ENCODE measurements around the gene CSNK2A1.
"Not testable (repeated sequence)": the region's sequence is repeated elsewhere in the genome, so short reads cannot be mapped to it uniquely, and the experiment has no call there.

The CSNK2A1 gene

DNA sequence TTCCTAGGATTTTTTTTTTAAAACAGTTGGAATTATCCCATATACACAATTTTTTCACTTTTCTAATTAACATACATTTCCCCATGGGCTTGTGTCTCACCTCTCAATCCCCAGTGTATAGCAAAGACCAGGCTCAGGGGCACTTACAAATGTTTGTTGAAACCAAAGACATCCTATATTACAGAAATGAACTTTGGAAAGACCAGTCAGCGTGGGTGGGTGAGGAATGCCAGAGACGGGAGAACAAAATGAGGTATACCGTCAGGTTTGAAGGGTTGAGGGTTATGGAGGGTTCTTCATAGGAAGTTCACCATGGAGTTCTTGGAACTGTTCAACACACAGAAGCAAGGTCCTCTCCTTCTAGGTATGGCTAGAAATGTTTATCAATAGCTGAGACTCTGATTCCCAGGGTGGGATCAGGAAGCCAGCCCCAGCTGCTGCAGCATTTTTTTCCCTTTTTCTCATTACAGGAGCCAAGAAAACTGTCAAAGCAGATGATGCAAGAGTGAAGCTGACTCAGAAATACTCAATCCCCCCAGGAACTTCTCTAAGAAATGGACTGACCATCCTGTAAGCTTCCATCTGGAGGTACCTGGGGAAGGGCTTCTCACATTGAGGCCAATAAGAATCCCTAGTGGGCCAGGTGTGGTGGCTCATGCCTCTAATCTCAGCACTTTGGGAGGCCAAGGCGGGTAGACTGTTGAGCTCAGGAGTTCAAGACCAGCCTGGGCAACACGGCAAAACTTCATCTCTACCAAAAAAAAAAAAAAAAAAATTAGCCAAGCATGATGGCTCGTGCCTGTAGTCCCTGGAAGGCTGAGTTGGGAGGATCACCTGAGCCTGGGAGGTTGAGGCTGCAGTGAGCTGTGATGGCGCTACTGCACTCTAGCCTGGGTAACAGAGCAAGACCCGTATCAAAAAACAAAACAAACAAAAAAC is 65.3 kb downstream of the CSNK2A1 start:
- Histone ChIP-seq H3K4me3 (ENCODE audit: low read length) (no peak overlapping the region), H3K36me3 (replicated peaks; ENCODE audit: low read depth, low read length) (peaks cover 60% of the 10 kb centered on the region), H3K27me3 (ENCODE audit: low read depth, low read length) (no peaks in the 10 kb centered on the region), H3K27ac (ENCODE audit: low read length) (no peak overlapping the region), H3K9ac (ENCODE audit: low read length) (no peak overlapping the region), H3K9me3 (ENCODE audit: insufficient read depth, low read length) (no peaks in the 10 kb centered on the region), H3K79me2 (ENCODE audit: low read length) (no peaks in the 10 kb centered on the region), H3K4me2 (ENCODE audit: low read length) (no peak overlapping the region), H4K20me1 (ENCODE audit: insufficient read depth, low read length) (peaks cover 4% of the 10 kb centered on the region; the same call in 1 of the 2 replicates), H3K4me1 (ENCODE audit: low read length) (no peaks in the 10 kb centered on the region), H2AFZ (ENCODE audit: low read depth, low read length) (no peak overlapping the region)
- TF ChIP-seq EZH2phosphoT487 (IDR thresholded peaks at IDR 0.05; ENCODE audit: low read depth): no peak
- no peak for TF ChIP-seq CTCF (IDR thresholded peaks at IDR 0.05; ENCODE audit: low read depth, low read length)

- not testable (repeated sequence) for H2AFZ ChIP-seq (ENCODE audit: low read depth, low read length); H3K27ac ChIP-seq (ENCODE audit: low read length); H3K9me3 ChIP-seq (ENCODE audit: insufficient read depth, low read length); H3K4me3 ChIP-seq (ENCODE audit: low read length); H3K4me2 ChIP-seq (ENCODE audit: low read length); H3K4me1 ChIP-seq (ENCODE audit: low read length); H3K79me2 ChIP-seq (ENCODE audit: low read length); H3K27me3 ChIP-seq (ENCODE audit: low read depth, low read length); H4K20me1 ChIP-seq (ENCODE audit: insufficient read depth, low read length); H3K9ac ChIP-seq (ENCODE audit: low read length)
- H3K36me3 ChIP-seq (replicated peaks; ENCODE audit: low read depth, low read length): peaks cover 61% of the 10 kb centered on the region
These were observed 66.9 kb downstream of the CSNK2A1 start for GRCh38 chr20:476561-477249.

GRCh38 chr20:475463-476357 is 67.9 kb downstream of the CSNK2A1 start:
- no peak for TF ChIP-seq CTCF (IDR thresholded peaks at IDR 0.05; ENCODE audit: low read depth, low read length)
- TF ChIP-seq EZH2phosphoT487 (IDR thresholded peaks at IDR 0.05; ENCODE audit: low read depth): no peak
- peaks cover 9% of the 10 kb centered on the region for H3K9me3 ChIP-seq (ENCODE audit: insufficient read depth, low read length)
- no peaks in the 10 kb centered on the region for H3K79me2 ChIP-seq (ENCODE audit: low read length)
- no peaks in the 10 kb centered on the region for H3K4me1 ChIP-seq (ENCODE audit: low read length)
- no peak overlapping the region for H3K27ac ChIP-seq (ENCODE audit: low read length)
- no peaks in the 10 kb centered on the region for H3K27me3 ChIP-seq (ENCODE audit: low read depth, low read length)
- H3K4me2 ChIP-seq (ENCODE audit: low read length): no peak overlapping the region
- no peak overlapping the region for H2AFZ ChIP-seq (ENCODE audit: low read depth, low read length)
- no peak overlapping the region for H3K4me3 ChIP-seq (ENCODE audit: low read length)
- peaks cover 57% of the 10 kb centered on the region for H3K36me3 ChIP-seq (replicated peaks; ENCODE audit: low read depth, low read length)
- H4K20me1 ChIP-seq (ENCODE audit: insufficient read depth, low read length): peaks cover 4% of the 10 kb centered on the region; the same call in 1 of the 2 replicates
- no peak overlapping the region for H3K9ac ChIP-seq (ENCODE audit: low read length)

GRCh38 chr20:474581-474980 is 69.0 kb downstream of the CSNK2A1 start:
- Histone ChIP-seq H3K4me2 (ENCODE audit: low read length) (no peak overlapping the region), H2AFZ (ENCODE audit: low read depth, low read length) (no peak overlapping the region), H3K79me2 (ENCODE audit: low read length) (no peaks in the 10 kb centered on the region), H3K9me3 (ENCODE audit: insufficient read depth, low read length) (peaks cover 9% of the 10 kb centered on the region), H3K4me1 (ENCODE audit: low read length) (no peaks in the 10 kb centered on the region), H3K27me3 (ENCODE audit: low read depth, low read length) (no peaks in the 10 kb centered on the region), H3K27ac (ENCODE audit: low read length) (no peak overlapping the region), H3K4me3 (ENCODE audit: low read length) (no peak overlapping the region), H3K9ac (ENCODE audit: low read length) (no peak overlapping the region), H4K20me1 (ENCODE audit: insufficient read depth, low read length) (peaks cover 4% of the 10 kb centered on the region; the same call in 1 of the 2 replicates), H3K36me3 (replicated peaks; ENCODE audit: low read depth, low read length) (peaks cover 46% of the 10 kb centered on the region)
- TF ChIP-seq EZH2phosphoT487 (IDR thresholded peaks at IDR 0.05; ENCODE audit: low read depth) (no peak), CTCF (IDR thresholded peaks at IDR 0.05; ENCODE audit: low read depth, low read length) (no peak)
